HFFc6 (cell line): ENCODE data around the gene MTMR3. TPM values are rescaled to one million over a fixed set of nuclear protein-coding genes. Genes with fewer than 3 reads are reported as not detected.

Experiments
- DNase-seq: peaks from one replicate; pipeline ENCODE4 v3.0.0-alpha.2; 2018
- H3K27ac Mint-ChIP-seq: 2 replicates; pipeline ENCODE4 v1.8.0; 2020; ENCODE audit warnings: mild to moderate bottlenecking, mixed read lengths
- H3K27me3 Mint-ChIP-seq: 2 replicates; pipeline ENCODE4 v1.8.0; 2021; ENCODE audit warnings: mild to moderate bottlenecking, moderate library complexity, mixed read lengths; ENCODE audit not compliant: insufficient read depth
- H3K36me3 Mint-ChIP-seq: 2 replicates; pipeline ENCODE4 v1.8.0; 2021; ENCODE audit warnings: low read depth, mixed read lengths
- H3K4me1 Mint-ChIP-seq: 2 replicates; pipeline ENCODE4 v1.8.0; 2020; ENCODE audit warnings: low read depth, mixed read lengths
- H3K4me3 Mint-ChIP-seq: 2 replicates; pipeline ENCODE4 v1.8.0; 2020; ENCODE audit warnings: mild to moderate bottlenecking, moderate library complexity, mixed read lengths
- H3K9me3 Mint-ChIP-seq: 2 replicates; pipeline ENCODE4 v1.8.0; 2020; ENCODE audit warnings: mild to moderate bottlenecking, mixed read lengths
- total RNA-seq, 6 experiments: library from RNA; stranded (reverse); fragmentation: NEBNext Ultra II Directional; extraction: Animal tissue kit (Norgen Biotek cat#: 25700); gene quantifications; 2 replicates in 1 of 6; 3 replicates in 5 of 6; pipeline ENCODE4 v1.2.3, GENCODE V29; 2021
- TF ChIP-seq, protein P1 (sequence below): fragments of 200-600 bp; sonication (generic); IDR thresholded peaks from 2 replicates; pipeline ENCODE4 v1.5.0; 2021; ENCODE audit warnings: antibody characterized with exemption, mild to moderate bottlenecking

The MTMR3 gene
- total RNA-seq, 6 experiments from 2014 or later = 19.0 to 27.0 (median 21.7) TPM

DNA sequence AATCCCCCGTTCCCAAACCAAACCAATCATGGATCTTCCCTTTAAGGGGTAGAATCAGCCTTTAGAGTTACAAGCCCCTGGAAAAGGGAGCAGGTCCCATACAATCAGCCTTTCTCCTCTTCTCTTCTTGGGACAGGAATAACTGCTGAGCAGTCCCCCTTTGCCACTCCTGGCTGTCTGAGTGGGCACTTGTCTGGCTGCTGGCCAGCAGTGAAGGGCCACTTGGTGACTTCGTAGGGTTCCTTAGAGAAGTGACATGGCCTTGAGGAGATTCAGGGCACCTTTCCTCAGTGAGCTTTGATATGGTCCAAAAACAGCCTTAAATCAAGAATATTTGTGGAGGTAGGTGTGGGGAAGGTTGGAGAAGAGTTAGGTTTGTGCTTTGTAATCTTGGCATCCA lies 143.8 kb downstream of the MTMR3 start:
- TF ChIP-seq, protein P1, sequence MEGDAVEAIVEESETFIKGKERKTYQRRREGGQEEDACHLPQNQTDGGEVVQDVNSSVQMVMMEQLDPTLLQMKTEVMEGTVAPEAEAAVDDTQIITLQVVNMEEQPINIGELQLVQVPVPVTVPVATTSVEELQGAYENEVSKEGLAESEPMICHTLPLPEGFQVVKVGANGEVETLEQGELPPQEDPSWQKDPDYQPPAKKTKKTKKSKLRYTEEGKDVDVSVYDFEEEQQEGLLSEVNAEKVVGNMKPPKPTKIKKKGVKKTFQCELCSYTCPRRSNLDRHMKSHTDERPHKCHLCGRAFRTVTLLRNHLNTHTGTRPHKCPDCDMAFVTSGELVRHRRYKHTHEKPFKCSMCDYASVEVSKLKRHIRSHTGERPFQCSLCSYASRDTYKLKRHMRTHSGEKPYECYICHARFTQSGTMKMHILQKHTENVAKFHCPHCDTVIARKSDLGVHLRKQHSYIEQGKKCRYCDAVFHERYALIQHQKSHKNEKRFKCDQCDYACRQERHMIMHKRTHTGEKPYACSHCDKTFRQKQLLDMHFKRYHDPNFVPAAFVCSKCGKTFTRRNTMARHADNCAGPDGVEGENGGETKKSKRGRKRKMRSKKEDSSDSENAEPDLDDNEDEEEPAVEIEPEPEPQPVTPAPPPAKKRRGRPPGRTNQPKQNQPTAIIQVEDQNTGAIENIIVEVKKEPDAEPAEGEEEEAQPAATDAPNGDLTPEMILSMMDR = no peak
- H3K4me1 Mint-ChIP-seq = peaks cover 9% of the 10 kb centered on the region
- H3K27me3 Mint-ChIP-seq = no peaks in the 10 kb centered on the region; the same call in none of the 2 replicates
- H3K4me3 Mint-ChIP-seq = no peak overlapping the region
- no peak for DNase-seq
- H3K9me3 Mint-ChIP-seq = no peaks in the 10 kb centered on the region
- H3K27ac Mint-ChIP-seq = no peak overlapping the region
- H3K36me3 Mint-ChIP-seq = peaks cover 31% of the 10 kb centered on the region

DNA sequence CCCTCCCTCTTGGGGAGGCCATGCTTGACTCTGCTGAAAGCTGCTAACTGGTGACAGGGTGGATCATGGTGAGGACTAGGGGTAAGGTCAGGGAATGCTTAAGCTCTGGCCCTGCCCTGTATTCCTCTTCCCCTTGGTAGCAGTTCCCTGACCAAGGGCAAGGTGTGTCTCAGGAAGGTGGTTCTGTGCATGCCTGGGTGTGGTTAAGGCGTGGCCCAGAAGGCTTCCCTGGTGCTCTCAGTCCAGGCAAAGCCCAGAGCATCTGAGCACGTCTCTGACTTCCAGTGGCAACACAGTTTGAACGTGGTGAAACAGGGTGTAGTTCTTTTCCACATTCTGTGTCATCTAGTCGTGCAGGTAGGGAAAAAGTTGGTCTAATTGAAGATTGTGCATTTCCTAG lies 144.2 kb downstream of the MTMR3 start:
- no peaks in the 10 kb centered on the region; the same call in none of the 2 replicates for H3K27me3 Mint-ChIP-seq
- peaks cover 9% of the 10 kb centered on the region for H3K4me1 Mint-ChIP-seq
- H3K9me3 Mint-ChIP-seq = no peaks in the 10 kb centered on the region
- peaks cover 30% of the 10 kb centered on the region for H3K36me3 Mint-ChIP-seq
- TF ChIP-seq, protein P1 = no peak
- no peak overlapping the region for H3K4me3 Mint-ChIP-seq
- no peak overlapping the region for H3K27ac Mint-ChIP-seq
- DNase-seq = no peak

DNA sequence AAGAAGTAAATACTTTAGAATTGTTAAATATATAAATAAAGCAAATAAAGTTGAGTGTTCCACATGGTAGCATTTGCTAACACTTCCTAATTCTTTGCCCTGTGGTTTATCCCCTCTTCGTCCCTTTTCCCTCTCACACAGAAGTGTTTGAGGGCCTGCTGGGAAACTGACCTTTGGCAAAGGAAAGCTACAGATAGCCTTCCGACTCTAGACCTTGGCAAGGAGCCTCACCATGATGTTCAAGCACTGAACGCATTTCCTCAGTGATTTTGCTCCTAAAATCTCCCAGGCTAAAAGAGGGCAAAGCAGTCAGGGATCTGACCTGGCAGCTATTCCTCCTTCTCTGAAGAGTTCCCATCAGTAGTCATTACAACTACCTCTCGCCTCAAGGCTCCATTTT lies 144.8 kb downstream of the MTMR3 start:
- no peak for DNase-seq
- Mint-ChIP-seq H3K9me3 (no peaks in the 10 kb centered on the region), H3K36me3 (peaks cover 29% of the 10 kb centered on the region), H3K27ac (no peak overlapping the region), H3K27me3 (no peaks in the 10 kb centered on the region; the same call in 1 of the 2 replicates), H3K4me1 (peaks cover 8% of the 10 kb centered on the region), H3K4me3 (no peak overlapping the region)
- TF ChIP-seq, protein P1 = no peak

DNA sequence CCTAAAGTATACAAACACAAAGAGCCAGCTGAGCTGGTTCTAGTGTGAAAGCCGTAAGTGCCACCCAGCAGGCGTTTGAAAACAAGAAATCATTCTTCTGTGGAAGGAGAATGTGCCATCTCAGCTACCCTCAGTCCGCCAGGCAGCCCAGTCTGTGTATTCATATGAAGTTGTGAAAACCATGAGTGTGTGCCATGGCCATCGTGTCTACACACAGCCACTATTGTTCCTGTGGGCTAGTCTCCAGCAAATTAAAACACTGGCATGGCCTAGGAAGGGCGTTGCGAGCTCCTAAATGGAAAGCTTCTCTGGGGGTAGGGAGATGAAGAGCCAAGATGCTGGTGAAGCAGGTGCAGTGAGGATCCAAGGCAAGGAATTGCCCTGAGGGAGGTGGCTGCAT lies 145.8 kb downstream of the MTMR3 start:
- no peaks in the 10 kb centered on the region for H3K9me3 Mint-ChIP-seq
- no peaks in the 10 kb centered on the region for H3K4me1 Mint-ChIP-seq
- H3K27ac Mint-ChIP-seq = no peak overlapping the region
- H3K4me3 Mint-ChIP-seq = no peak overlapping the region
- TF ChIP-seq, protein P1 = no peak
- DNase-seq = no peak
- no peaks in the 10 kb centered on the region; the same call in 1 of the 2 replicates for H3K27me3 Mint-ChIP-seq
- peaks cover 21% of the 10 kb centered on the region for H3K36me3 Mint-ChIP-seq

DNA sequence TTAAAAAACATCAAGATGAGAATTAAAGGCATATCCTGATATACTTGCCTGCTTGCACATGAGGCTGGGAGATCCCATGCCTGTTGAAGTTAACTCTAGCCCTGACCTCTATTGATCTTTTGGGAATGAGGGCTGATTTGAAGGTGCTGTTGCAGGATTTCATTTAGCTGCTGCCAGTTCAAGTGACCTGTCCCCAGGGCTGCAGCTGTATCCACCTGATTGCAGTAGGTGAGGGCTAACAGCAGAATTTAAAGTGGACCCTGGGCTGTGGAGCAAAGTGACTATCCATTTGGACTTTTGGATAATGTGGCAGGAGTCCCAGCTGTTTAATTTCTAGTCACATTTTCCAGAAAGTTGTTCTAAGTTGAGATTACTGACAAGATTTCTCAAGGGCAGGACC lies 146.5 kb downstream of the MTMR3 start:
- DNase-seq = no peak
- H3K36me3 Mint-ChIP-seq = peaks cover 18% of the 10 kb centered on the region
- no peak overlapping the region for H3K4me3 Mint-ChIP-seq
- H3K27me3 Mint-ChIP-seq = no peaks in the 10 kb centered on the region; the same call in 1 of the 2 replicates
- no peaks in the 10 kb centered on the region for H3K9me3 Mint-ChIP-seq
- TF ChIP-seq, protein P1 = no peak
- H3K4me1 Mint-ChIP-seq = no peaks in the 10 kb centered on the region
- no peak overlapping the region for H3K27ac Mint-ChIP-seq

DNA sequence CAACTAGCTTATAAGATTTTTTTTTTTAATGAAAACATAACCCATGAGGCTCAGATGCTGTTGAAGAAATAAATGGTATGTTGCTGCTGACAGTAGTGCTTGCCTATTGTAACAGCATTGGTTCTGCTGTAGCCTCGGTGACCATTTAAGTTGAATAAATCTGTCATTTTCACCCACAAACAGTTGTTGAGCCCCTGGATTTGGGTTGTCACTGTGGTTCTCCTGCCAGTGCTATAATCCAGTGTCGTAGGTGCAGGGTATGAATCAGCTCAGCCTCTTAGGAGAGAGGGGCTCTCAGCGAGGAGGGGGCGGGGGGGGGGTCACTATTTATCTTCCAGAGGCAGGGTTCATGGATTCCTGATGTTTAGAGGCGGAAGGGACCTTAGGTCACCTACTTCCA lies 147.4 kb downstream of the MTMR3 start:
- H3K4me3 Mint-ChIP-seq = no peak overlapping the region
- DNase-seq = no peak
- TF ChIP-seq, protein P1 = no peak
- no peak overlapping the region for H3K27ac Mint-ChIP-seq
- H3K4me1 Mint-ChIP-seq = no peaks in the 10 kb centered on the region
- H3K27me3 Mint-ChIP-seq = no peaks in the 10 kb centered on the region; the same call in 1 of the 2 replicates
- H3K9me3 Mint-ChIP-seq = no peaks in the 10 kb centered on the region
- H3K36me3 Mint-ChIP-seq = peaks cover 12% of the 10 kb centered on the region; the same call in 1 of the 2 replicates
